Muscle layer of duodenum (tissue), 2 donors: ENCODE data around the gene VGLL3.

Source experiments
- H3K27ac ChIP-seq: one replicate; pipeline ENCODE4 v1.7.0; 2013; ENCODE audit warnings: mild to moderate bottlenecking, low read length
- H3K27me3 ChIP-seq: one replicate; pipeline ENCODE4 v1.7.0; 2013; ENCODE audit warnings: low read depth, mild to moderate bottlenecking, control low read depth, low read length
- H3K36me3 ChIP-seq, 2 donors: one replicate each; pipeline ENCODE4 v1.7.0; 2013; ENCODE audit warnings: low read length in 2 of 2, control low read depth in 1 of 2, mild to moderate bottlenecking in 1 of 2; ENCODE audit not compliant: insufficient read depth in 2 of 2, control insufficient read depth in 1 of 2
- H3K4me1 ChIP-seq, 2 donors: one replicate each; pipeline ENCODE4 v1.7.0; 2013; ENCODE audit warnings: low read length in 2 of 2, mild to moderate bottlenecking in 2 of 2, control low read depth in 1 of 2, moderate library complexity in 1 of 2; ENCODE audit not compliant: insufficient read depth in 2 of 2, control insufficient read depth in 1 of 2
- H3K4me3 ChIP-seq, 2 donors: one replicate each; pipeline ENCODE4 v1.7.0; 2013; ENCODE audit warnings: low read length in 2 of 2, low read depth in 1 of 2, mild to moderate bottlenecking in 1 of 2
- H3K9me3 ChIP-seq, 2 donors: one replicate each; pipeline ENCODE4 v1.7.0; 2013; ENCODE audit warnings: low read length in 2 of 2, control low read depth in 1 of 2, mild to moderate bottlenecking in 1 of 2; ENCODE audit not compliant: control insufficient read depth in 1 of 2
- donor health status: healthy.

The VGLL3 gene

DNA sequence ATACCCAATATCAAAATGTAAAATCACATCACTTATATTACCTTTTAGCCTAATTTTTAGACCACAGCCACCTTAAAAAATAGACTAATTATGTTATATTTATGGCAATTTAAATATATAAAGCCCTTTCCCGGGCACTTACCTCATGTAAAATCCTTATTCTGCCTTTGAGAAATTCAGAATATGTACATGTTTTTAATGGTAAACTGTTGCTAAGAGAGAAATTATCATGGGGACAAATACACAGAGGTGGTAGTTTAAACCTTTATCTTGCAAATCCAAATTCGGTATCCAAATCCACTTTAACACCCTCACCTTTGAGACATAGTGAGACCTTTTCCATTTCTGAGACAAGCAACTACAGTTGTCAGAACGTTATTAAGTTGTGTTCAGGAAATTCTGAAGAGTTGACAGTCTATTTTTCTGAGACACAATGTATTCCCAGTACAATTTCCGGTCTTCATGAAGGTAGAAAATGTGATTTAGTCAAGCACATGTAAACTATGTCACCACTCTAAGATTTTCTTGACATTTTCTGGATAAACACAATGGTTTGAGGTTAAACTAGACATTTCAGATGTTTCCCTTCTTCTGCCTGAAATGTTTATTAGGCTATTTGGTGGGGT, 10.6 kb upstream of the VGLL3 start:
- no peaks in the 10 kb centered on the region for H3K4me1 ChIP-seq
- H3K27me3 ChIP-seq, result no peaks in the 10 kb centered on the region
- no peak overlapping the region for H3K4me3 ChIP-seq
- H3K27ac ChIP-seq, result no peak overlapping the region
- H3K9me3 ChIP-seq, result no peaks in the 10 kb centered on the region
- no peaks in the 10 kb centered on the region for H3K36me3 ChIP-seq

DNA sequence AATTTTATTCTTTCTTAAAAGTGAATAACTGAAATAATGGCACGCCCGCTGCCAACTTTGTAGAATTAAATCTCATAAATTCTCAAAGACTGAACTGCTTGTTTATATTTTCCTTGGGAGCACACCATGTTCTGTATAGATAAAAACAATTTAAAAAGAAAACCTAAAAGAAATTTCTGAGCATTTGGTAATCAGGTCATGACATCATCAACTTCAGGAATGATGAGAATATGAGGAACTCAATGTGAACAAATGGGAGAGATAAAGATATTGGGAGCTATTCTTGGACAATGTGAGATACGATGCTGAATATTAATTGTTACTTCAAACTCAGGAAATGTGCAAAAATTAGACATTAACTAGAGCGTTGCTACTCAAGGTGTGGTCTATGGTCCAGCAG, 10.0 kb upstream of the VGLL3 start:
- Histone ChIP-seq H3K4me1 (no peaks in the 10 kb centered on the region), H3K27me3 (no peaks in the 10 kb centered on the region), H3K9me3 (no peaks in the 10 kb centered on the region), H3K27ac (no peak overlapping the region), H3K36me3 (no peaks in the 10 kb centered on the region), H3K4me3 (no peak overlapping the region)

DNA sequence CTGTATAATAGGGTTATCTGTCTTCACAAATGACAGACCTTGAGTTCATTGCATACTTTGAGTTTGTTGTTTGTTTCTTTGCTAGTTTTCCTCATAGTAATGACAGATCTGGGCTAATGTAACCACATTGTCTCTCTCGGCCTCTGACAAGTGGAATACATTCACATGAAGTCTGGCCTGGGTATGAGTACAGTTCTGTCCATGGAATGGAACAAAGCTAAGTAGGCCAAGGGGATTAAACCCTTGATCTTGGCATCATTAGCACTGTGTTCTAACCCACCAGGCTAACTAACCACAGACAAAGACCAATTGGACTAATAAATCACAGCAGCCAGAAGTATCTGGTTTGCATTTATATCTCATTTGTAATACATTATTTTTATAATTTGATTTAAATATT, 7.6 kb upstream of the VGLL3 start:
- Histone ChIP-seq H3K27me3 (no peaks in the 10 kb centered on the region), H3K9me3 (no peaks in the 10 kb centered on the region), H3K4me3 (no peak overlapping the region), H3K4me1 (no peaks in the 10 kb centered on the region), H3K27ac (no peak overlapping the region), H3K36me3 (no peaks in the 10 kb centered on the region)

DNA sequence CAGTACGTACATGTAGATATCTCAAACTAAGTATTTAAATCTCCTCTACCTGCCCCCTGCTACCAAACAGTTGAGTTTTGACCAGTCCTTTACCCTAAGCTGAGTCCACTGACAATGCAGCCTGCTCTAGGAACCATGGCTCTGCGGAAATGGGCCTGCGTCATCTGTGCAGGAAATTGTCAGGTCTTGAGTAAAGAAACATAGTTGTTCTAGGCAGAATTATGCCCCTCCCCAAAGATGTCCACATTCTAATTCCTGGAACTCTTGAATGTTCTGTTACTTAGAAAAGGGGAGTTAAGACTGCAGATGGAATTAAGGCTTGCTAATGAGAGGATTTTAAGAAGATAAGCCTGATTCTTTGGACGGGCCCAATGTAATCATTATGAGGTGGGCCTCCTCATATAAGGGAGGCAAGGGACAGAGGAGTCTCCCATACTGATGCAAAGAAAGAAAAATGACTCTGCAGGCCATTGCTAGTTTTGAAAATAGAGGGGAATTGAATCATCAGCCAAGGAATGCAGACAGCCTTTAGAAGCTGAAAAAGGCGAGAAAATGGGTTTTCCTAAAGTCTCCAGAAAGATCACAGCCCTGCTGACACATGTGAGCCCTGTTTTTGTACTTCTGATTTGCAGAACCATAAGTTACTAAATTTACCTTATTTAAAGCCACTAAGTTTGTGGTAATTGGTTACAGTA, 5.5 kb upstream of the VGLL3 start:
- Histone ChIP-seq H3K4me3 (no peak overlapping the region), H3K4me1 (peaks cover 0 to 5% of the 10 kb centered on the region in 2 donors), H3K27me3 (no peaks in the 10 kb centered on the region), H3K9me3 (no peaks in the 10 kb centered on the region), H3K27ac (no peak overlapping the region), H3K36me3 (no peaks in the 10 kb centered on the region)

DNA sequence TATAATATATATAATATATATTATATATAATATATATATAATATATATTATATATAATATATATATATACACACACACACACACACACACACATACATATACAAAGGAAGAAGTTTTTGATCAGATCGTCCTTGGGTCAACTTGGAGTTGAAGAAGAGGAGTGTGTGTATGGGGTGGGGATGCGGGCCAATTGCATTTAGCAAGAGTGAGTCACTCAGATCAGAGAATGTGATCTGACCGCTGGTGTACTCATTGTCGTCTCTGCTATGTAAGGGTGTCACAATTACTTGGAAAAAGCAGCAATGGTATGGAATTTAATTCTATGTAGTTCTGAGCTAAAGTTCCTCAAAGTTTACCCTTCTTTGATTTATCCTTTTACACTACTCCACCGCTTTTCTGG, 4.6 kb upstream of the VGLL3 start:
- Histone ChIP-seq H3K27ac (no peak overlapping the region), H3K9me3 (no peaks in the 10 kb centered on the region), H3K36me3 (no peaks in the 10 kb centered on the region), H3K4me3 (no peak overlapping the region), H3K4me1 (peaks cover 0 to 5% of the 10 kb centered on the region in 2 donors), H3K27me3 (no peaks in the 10 kb centered on the region)

DNA sequence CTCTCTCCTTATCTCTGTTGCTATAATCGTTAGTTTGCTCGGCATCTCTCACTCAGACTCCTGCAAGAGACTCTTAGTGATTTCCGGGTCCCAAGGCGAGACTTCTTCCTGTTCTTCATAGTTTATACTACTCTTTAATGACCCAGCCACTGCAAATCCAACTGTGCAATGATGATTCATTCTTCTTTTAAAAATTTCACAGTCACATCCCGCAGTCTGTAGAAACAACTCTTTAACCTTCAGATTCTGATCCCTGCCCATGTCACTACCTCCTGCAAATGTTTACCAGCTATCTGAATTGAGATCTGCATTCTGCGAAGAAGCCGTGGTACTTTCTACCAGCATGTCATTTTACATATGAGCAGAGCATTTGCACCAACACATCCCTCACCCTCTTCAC, 2.8 kb upstream of the VGLL3 start:
- Histone ChIP-seq H3K27ac (no peak overlapping the region), H3K36me3 (peaks cover 0 to 5% of the 10 kb centered on the region in 2 donors), H3K4me1 (peaks cover 0 to 5% of the 10 kb centered on the region in 2 donors), H3K4me3 (no peak overlapping the region), H3K9me3 (no peaks in the 10 kb centered on the region), H3K27me3 (peaks cover 7% of the 10 kb centered on the region)

DNA sequence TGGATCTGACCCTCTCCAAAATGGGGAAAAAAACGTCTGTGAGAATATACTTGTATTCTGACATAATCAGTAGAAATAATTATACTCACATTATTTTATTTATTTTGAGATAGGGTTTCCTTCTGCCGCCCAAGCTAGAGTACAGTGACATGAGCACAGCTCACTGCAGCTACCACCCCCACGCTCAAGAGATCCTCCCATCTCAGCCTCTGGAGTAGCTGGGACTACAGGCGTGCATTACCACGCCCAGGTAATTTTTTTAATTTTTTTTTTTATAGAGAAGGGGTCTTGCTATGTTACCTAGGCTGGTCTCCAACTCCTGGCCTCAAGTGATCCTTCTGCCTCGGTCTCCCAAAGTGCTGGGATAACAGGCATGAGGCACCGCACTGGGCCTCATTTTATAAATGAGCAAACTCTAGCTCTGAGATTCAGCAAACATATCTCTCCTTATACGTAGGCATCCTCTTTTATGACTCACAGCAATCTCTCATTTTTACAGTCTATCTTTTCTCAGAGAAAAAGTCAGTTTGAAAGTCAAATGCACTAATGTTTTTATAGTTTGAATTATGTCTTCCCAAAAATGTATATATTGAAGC, 989 bp upstream of the VGLL3 start:
- peaks cover 3 to 5% of the 10 kb centered on the region in 2 donors for H3K4me1 ChIP-seq
- peak overlapping the region; percentile 85 for H3K27ac ChIP-seq
- peaks cover 7% of the 10 kb centered on the region for H3K27me3 ChIP-seq
- H3K9me3 ChIP-seq, result no peaks in the 10 kb centered on the region
- H3K36me3 ChIP-seq, result peaks cover 0 to 5% of the 10 kb centered on the region in 2 donors
- H3K4me3 ChIP-seq, result peak overlapping the region; percentile 77 to 92

DNA sequence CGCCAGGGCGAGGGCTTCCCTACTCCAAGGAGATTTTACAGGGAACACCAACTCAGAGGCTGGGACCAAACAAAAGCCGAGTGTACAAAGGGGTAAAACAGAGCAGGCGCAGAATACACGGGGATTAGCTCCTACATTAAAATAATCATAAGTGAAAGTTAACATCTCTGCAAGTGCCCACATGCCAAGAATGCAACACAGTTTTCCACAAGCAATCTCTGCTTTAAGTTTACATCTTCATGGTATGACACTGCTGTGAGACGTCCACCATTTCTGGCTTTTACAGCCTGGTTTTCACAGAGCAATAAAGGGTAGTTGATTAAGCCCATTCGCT, 500 bp upstream of the VGLL3 start:
- Histone ChIP-seq H3K36me3 (peaks cover 0 to 5% of the 10 kb centered on the region in 2 donors), H3K27ac (peak overlapping the region; percentile 85), H3K9me3 (no peaks in the 10 kb centered on the region), H3K4me3 (peak overlapping the region; percentile 77 to 92), H3K27me3 (peaks cover 7% of the 10 kb centered on the region), H3K4me1 (peaks cover 3 to 5% of the 10 kb centered on the region in 2 donors)

DNA sequence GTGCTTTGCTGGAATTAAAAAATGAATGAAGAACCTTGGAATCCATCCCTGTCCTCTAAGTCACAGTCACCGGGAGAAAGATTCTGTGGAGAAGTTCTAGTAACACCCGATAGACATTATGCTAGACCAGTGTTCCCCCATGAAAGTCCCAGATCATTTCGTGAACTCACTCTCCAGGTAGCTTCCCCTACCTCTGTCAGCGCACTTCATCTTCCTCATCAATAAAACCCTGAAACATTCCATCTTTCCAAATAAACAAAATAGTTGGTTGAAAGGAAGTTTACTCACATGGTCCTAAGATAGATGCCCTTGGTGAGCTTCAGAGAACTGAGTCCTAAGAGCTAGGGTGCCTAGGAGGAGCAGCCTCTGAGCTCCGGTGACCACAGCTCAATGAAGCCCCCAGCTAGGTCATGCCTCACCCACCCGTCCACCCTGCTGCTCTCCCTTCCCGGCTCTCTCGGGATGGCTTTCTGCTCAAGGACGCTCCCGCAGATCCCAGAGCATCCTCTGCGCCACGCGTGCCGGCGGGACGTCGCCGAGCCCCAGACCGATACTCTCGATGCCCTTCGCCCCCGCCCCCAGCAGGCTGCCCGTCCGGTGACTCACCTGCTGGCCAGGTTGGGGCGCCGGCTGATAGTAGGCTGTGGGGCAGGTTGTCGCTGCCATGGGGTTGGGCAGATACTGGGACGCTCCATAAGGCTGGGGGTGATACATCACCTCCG, 776 bp downstream of the VGLL3 start:
- H3K4me1 ChIP-seq, result peaks cover 3 to 5% of the 10 kb centered on the region in 2 donors
- peaks cover 7% of the 10 kb centered on the region for H3K27me3 ChIP-seq
- no peaks in the 10 kb centered on the region for H3K9me3 ChIP-seq
- H3K27ac ChIP-seq, result peak overlapping the region; percentile 85
- H3K36me3 ChIP-seq, result peaks cover 0 to 5% of the 10 kb centered on the region in 2 donors
- peak overlapping the region; percentile 72 to 92 for H3K4me3 ChIP-seq

DNA sequence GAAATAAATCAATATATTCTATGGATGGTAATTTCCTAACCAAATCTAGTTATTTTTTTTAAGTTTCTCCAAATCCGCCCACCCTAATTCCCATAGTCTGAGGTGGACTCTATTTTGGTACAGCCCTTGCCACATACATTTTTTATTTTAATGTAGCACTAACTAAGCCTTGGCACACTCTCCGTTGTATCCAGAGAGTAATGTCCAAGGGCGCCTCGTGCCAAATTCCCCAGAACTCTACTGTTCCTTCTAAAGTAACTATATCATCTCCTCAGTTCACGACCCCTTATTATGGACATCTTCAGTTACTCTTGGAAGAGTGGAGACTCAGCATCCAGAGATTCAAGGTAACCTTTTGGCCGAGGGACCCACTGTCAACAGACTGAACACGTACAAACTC, 1.3 kb downstream of the VGLL3 start:
- H3K27me3 ChIP-seq, result peaks cover 7% of the 10 kb centered on the region
- peaks cover 3 to 5% of the 10 kb centered on the region in 2 donors for H3K4me1 ChIP-seq
- peak overlapping the region; percentile 72 to 92 for H3K4me3 ChIP-seq
- H3K27ac ChIP-seq, result peak overlapping the region; percentile 85
- peaks cover 0 to 5% of the 10 kb centered on the region in 2 donors for H3K36me3 ChIP-seq
- H3K9me3 ChIP-seq, result no peaks in the 10 kb centered on the region

DNA sequence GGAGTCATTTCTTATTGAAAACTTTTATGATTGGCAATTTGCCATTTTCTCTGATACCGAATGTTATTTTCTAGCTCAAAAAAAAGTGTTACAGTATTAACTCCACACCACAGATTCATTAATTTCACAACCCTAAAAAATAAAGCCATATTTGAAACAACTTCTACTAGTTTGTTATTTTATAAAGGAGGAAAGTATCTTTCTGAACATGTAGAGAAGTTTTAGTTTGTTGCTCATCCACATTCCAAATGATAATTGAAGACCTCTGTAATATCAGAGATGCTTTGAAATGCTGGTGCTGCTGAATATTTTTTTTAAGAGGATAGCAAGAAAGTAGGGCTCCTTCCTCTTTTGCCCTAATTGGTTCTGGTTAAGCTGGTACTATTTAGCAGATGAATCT, 1.9 kb downstream of the VGLL3 start:
- peak overlapping the region; percentile 72 to 92 for H3K4me3 ChIP-seq
- peaks cover 3 to 5% of the 10 kb centered on the region in 2 donors for H3K4me1 ChIP-seq
- H3K27ac ChIP-seq, result peak overlapping the region; percentile 85
- no peaks in the 10 kb centered on the region for H3K9me3 ChIP-seq
- peaks cover 7% of the 10 kb centered on the region for H3K27me3 ChIP-seq
- peaks cover 0 to 5% of the 10 kb centered on the region in 2 donors for H3K36me3 ChIP-seq
